HG03095 (cell line): ENCODE measurements around the gene LAMC2.
"Not testable (repeated sequence)": the region's sequence is repeated elsewhere in the genome, so short reads cannot be mapped to it uniquely, and the experiment has no call there.

Experiments used
- ATAC-seq: cut with Tn5 transposase; IDR thresholded peaks from one replicate; pipeline ENCODE4 v1.9.1; 2021; ENCODE audit warnings: moderate library complexity; ENCODE audit not compliant: unreplicated experiment

LAMC2 gene

DNA sequence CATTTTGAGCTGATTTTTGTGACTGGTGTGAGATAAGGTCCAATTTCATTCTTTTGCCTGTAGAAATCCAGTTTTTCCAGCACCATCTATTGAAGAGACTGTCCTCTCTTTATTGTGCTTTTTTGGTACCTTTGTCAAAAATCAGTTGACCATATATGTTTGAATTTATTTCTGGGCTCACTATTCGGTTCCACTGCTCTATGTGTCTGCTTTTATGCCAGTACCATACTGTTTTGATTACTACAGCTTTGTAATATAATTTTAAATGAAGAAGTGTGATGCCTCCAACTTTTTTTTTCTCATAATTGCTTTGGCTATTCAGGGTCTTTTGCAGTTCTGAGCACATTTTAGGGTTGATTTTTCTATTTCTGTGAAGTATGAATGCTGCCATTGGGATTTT lies 69.0 kb downstream of the LAMC2 start:
- ATAC-seq = no peak

DNA sequence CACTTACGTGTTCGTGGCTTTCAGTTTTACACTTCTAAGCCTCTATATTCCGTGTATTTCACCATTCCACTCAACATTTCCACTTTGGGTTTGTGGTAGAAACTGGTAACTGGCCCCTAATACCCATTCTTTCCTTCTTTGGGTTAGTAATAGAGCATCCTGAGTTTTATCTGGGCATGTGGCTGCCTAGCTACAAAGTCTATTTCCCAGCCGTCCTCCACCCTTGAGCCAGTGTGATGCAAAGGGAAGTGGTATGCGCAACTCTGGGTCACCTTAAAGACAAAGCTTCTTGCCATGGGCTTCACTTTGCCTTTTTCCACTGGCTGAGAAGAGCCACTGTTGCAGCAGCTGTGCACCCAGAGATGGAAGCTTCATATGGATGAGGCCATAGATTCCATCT lies 73.9 kb downstream of the LAMC2 start:
- no peak for ATAC-seq

GRCh38 chr1:183262628-183263200 lies 76.7 kb downstream of the LAMC2 start:
- ATAC-seq = no peak

GRCh38 chr1:183263886-183264602 lies 78.0 kb downstream of the LAMC2 start:
- ATAC-seq = no peak

- ATAC-seq = no peak
Observed at GRCh38 chr1:183267646-183268431, 81.8 kb downstream of the LAMC2 start.

DNA sequence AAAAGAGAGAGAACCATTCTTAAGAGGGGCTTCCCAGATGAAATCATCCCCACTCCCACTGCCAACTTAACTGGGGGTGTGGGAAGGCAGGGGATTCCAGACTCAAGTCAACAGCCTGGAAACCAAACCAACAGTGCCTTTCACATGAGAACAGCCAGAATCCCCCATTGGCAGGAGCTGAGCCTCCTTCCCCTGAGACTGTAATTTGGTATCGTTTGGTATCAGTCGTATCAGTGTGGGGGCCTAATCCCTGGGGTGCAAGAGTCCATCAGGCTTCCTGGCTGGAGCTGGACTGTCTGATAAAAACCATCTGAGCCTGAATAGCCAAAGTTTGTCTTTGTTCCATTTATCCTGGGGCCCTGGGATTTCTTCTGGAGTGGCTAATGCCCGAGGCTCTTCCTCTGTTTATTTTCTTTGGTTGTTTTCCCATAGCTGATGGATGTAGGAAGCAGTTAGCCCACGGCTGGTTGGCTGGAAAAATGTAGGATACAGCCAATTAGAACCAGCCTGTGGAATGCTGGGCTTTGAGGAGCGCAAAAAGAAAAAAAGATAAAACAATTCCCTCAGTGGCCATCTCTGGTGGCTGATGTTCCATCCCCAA lies 84.6 kb downstream of the LAMC2 start:
- no peak for ATAC-seq

DNA sequence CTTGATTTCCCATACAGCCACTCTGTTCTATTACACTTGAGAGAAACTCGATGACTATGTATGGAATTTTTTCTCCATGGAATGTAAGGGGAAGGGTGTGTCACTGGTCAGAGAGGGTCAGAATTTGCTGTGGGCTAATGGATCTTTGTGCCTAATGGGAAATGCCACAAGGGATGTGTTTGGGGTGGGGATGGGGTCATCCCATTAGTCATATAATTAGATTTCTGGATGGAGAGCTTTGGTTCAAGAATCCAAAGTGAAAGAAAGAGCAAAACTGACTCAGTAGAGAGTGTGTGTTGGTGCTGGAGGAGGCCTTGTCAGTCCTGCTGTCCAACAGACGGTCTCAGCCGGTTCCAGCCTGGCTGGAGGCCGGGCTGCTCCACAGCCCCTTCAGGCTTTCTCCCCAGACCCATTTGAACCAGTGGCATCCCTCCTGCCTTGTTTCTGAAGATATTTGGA lies 86.4 kb downstream of the LAMC2 start:
- ATAC-seq = no peak

DNA sequence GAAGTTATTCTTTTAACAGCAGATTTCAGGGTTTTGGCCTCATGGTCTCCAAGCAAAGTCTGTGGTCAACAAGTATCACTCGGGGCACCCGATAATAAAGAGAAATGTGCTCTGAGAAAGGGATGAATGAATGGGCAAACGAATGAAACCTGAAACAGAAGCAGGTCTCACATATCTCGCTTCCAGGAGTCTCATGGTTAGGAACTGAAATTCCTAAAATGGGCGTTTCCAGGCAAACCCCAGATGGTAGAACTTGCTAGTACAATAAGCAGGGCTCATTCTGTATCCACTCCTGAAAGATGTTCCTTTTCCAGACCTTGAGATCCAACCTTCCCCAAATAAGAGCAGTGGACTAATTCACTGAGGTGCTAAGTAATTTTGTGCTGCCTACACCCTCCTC lies 87.2 kb downstream of the LAMC2 start:
- ATAC-seq = no peak

DNA sequence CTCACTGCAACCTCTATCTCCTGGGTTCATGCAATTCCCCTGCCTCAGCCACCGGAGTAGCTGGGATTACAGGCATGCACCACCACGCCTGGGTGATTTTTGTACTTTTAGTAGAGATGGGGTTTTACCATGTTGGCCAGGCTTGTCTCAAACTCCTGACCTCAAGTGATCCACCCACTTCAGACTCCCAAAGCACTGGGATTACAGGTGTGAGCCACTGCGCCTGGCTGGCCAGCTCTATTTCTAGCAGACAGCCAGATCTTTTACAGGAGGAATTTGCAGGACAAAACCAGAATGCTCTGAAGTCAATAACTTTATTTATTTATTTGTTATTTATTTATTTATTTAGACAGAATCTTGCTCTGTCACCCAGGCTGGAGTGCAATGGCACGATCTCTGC lies 87.9 kb downstream of the LAMC2 start:
- ATAC-seq = not testable (repeated sequence)

GRCh38 chr1:183274836-183275235 lies 88.8 kb downstream of the LAMC2 start:
- ATAC-seq = no peak

- no peak for ATAC-seq
Observed at GRCh38 chr1:183275322-183275721, 89.3 kb downstream of the LAMC2 start.

DNA sequence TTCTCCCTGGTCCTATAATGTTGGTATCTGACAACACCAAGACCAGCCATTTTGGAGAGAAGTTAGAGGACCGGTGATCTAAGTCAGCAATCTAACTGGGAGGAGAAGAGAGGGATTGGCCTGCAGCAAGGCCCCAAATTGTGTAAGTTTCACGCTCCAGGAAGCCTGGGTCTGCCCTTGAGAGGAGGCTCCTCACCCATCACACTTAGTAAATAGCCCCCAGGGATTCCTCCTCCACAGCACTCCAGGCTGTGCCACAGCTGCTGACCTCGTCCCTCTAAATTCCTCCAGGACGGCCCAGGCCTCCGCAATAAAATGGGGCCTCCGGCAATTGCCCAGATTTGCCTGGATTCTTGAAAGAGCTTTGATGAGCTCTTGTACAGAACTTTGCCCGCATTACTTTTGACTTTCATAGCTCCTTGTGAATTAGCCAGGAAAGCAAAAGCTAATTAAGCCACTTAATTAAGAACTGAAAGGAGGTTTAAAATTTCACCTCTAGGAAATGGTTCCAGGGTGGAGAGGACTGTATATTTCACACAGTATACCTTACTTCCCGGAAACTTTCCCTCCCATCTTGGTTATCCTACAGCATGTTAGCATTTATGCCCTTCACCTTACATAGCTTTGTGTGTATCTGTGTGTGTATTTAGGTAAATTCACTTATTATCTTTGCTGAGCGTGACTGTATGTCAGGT lies 90.5 kb downstream of the LAMC2 start:
- ATAC-seq = no peak

DNA sequence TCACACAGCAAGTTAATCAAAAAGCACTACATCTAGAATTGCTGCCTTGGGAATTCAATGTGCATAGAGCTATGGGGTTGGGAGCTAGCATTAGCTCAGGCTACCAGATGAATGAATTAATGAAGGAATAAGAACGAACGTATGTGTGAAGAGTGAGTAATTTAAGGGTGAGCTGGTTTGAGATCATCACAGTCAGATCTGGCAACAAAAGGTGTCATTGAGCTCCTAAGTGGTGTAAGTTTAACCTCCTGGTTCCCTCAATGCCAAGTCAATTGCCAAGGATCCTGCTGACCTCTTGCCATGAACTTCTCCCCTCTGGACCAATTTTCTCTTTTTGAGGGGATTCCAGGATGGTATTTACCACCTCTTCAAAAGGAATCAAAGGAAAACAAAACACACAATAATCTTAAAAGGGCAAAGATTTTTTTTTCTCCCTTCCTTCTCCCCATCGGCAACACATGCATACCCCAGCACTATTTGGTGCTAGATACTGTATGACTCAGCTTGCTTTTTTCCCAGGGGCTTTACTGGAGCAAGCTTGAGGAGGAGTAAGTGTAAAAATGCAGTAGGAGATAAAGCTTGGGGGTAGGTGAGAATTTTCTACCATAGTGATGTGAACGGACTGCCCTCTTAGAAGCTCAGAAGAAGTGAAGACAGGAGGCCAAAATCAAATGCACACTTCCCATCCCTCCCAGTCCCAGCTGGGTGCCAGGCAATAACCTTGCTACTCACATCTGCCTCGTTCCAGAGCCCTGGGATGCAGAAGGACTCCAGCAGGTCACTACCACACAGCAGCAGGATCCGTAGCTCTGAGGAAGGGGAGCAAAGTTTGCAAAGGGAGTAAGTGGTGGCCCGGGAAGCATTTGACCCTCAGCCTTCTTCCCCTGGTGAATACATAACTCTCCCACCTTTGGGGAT lies 92.0 kb downstream of the LAMC2 start:
- ATAC-seq = no peak

- ATAC-seq = no peak
Observed at GRCh38 chr1:183278739-183279591, 92.9 kb downstream of the LAMC2 start.

- no peak for ATAC-seq
Observed at GRCh38 chr1:183279835-183280234, 93.8 kb downstream of the LAMC2 start.

DNA sequence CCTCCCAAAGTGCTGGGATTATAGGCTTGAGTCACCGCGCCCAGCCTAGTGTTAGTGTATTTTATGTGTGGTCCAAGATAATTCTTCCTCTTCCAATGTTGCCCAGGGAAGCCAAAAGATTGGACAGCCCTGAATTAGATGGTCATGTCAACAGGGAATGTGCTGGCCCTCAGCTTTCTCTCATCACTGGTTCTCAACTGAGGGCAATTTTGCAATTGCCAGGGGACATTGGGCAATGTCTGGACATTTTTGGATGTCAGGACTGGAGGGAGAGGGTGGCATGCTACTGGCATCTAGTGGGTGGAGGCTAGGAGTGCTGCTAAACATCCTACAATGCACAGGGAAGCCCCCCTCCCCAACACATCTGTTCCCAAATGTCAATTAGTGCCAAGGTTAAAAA lies 95.0 kb downstream of the LAMC2 start:
- ATAC-seq = no peak

DNA sequence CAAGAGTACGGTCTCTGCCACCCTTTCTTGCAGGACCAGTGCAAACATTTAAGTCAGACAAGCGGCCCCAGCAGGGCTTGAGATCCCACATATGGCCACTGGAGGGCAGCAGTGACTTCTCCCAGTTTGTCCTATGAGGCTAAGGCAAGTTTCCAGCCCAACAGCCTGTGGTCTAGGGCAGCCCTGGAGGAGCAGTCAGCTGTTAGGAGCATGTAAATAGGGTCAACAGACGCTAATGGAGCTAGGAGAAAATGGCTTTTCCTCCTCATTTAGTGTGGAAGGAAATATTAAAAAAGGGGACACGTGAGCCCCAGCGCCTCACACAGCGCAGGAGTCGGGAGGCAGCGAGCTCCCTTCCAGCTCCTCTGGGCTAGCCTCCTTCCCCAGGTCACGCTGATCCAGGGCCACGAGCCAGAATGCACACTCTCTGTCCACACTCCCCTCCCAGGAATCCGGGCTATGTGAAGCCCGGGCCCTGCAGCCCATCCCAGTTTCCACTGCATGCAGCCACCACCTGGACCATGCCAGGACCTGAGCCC lies 95.6 kb downstream of the LAMC2 start:
- ATAC-seq = peak; percentile 70

DNA sequence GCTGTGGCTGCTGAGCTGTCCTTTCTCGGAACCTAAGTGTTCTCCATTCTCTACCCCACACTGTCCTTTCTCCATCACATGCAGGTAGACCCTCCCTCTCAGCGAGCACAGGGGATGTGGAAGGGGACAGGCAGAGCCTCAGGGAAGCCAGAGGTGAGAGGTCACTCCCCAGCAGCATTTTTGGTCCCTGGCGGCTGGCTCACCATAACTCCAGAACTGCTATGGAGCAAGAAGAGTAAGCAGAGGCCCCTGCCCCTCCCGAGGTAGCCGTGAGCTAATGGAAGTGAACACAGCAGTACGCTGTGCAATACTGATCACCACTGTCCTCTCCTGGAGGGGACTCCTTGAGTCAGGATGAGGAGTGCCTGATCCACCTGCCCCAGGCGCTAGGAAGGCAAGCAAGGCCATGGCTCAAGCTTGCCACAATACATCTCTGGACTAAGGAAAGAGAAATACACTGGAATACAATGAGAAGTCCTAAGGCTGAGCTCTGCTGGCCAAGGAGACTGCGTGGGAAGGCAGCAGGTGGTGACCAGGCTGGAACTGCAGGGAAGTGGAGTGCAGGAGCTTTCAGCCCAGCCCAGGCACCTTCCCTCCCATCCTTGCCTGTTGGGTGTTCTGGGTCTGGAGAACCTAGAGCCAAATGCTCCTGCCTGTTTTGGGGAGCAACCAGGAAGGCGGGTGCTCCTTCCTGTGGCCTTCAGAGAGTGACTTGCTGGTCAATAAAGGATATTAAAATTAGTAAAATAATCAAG lies 96.2 kb downstream of the LAMC2 start:
- no peak for ATAC-seq
